HEK293T (cell line): ENCODE measurements around the gene ITGB7.

Source experiments
- CTBP1 ChIP-seq: fragments of 450-650 bp; IDR thresholded peaks from 2 replicates; pipeline ENCODE4 v1.6.1; 2016; ENCODE audit warnings: borderline replicate concordance
- HDGF ChIP-seq: fragments of 450-650 bp; IDR thresholded peaks from 2 replicates; pipeline ENCODE4 v1.6.1; 2017; ENCODE audit warnings: antibody characterized with exemption, borderline replicate concordance
- L3MBTL2 ChIP-seq: fragments of 450-650 bp; conservative IDR thresholded peaks from 2 replicates; pipeline ENCODE4 v1.6.1; 2016; ENCODE audit warnings: mild to moderate bottlenecking
- NFRKB ChIP-seq: fragments of 450-650 bp; IDR thresholded peaks from 2 replicates; pipeline ENCODE4 v1.6.1; 2016; ENCODE audit warnings: mild to moderate bottlenecking, moderate library complexity
- SP1 ChIP-seq: fragments of 450-650 bp; IDR thresholded peaks from 2 replicates; pipeline ENCODE4 v1.6.1; 2017
- SUZ12 ChIP-seq: fragments of 450-650 bp; IDR thresholded peaks from 2 replicates; pipeline ENCODE4 v1.6.1; 2016; ENCODE audit warnings: mild to moderate bottlenecking

- TF ChIP-seq CTBP1 (no peak), SUZ12 (no peak), HDGF (no peak), L3MBTL2 (no peak), NFRKB (no peak), SP1 (no peak)
Measured at GRCh38 chr12:53213348-53213747, 6.3 kb upstream of the ITGB7 start.
